IMR-90 (cell line): ENCODE measurements around the gene GMPR. TPM values are rescaled to one million over a fixed set of nuclear protein-coding genes. Genes with fewer than 3 reads are reported as not detected.
A peak's percentile ranks its signal among the peaks of the same experiment; 100 is the strongest.
"Not testable (repeated sequence)": the region's sequence is repeated elsewhere in the genome, so short reads cannot be mapped to it uniquely, and the experiment has no call there.

Experiments
- ATAC-seq: fragments of 200-7000 bp; cut with Tn5 transposase; 2 replicates; pipeline ENCODE4 v1.9.1; 2020; ENCODE audit warnings: low read depth, mild to moderate bottlenecking, moderate library complexity
- BruUV-seq: library from RNA; stranded (reverse); fragments of 400-500 nt; replicated peaks from 2 replicates; lab custom pipeline; 2021; lab: Mats Ljungman, UMichigan
- CTCF ChIA-PET: fragments of 300-600 bp; formaldehyde crosslinking; extraction: SDS; loops from one replicate; lab custom pipeline; 2021; ENCODE audit warnings: antibody characterized with exemption; lab: Yijun Ruan, JAX
- POLR2A ChIA-PET: fragments of 300-600 bp; sonication (Branson Sonifier 250); formaldehyde crosslinking; loops from one replicate; lab custom pipeline; 2022; ENCODE audit warnings: antibody characterized with exemption; ENCODE audit not compliant: unreplicated experiment; lab: Charles Lee
- DNase-seq: peaks from one replicate; pipeline ENCODE4 v3.0.0; 2013
- H2AFZ ChIP-seq: replicated peaks from 2 replicates; pipeline ENCODE3; 2013; ENCODE audit warnings: low read length, mild to moderate bottlenecking; ENCODE audit not compliant: poor library complexity
- H2AK5ac ChIP-seq: 2 replicates; pipeline ENCODE4 v1.6.1; 2013; ENCODE audit warnings: low read depth, low read length, inconsistent platforms
- H2AK9ac ChIP-seq: replicated peaks from 2 replicates; pipeline ENCODE3; 2013; ENCODE audit warnings: mild to moderate bottlenecking, low read depth, low read length, moderate library complexity; ENCODE audit not compliant: poor library complexity
- H2BK120ac ChIP-seq: 2 replicates; pipeline ENCODE4 v1.6.1; 2013; ENCODE audit warnings: low read depth, low read length, inconsistent platforms
- H2BK15ac ChIP-seq: 3 replicates; pipeline ENCODE4 v1.6.1; 2013; ENCODE audit warnings: low read depth, low read length, inconsistent platforms
- H2BK20ac ChIP-seq: 2 replicates; pipeline ENCODE4 v1.6.1; 2013; ENCODE audit warnings: low read depth, mild to moderate bottlenecking, inconsistent platforms, low read length, moderate library complexity
- H2BK5ac ChIP-seq: 2 replicates; pipeline ENCODE4 v1.6.1; 2013; ENCODE audit warnings: mild to moderate bottlenecking, low read depth, low read length, inconsistent platforms; ENCODE audit not compliant: poor library complexity, severe bottlenecking
- H3K14ac ChIP-seq: replicated peaks from 2 replicates; pipeline ENCODE4 v1.6.1; 2013; ENCODE audit warnings: low read depth, low read length, inconsistent platforms
- H3K18ac ChIP-seq: 2 replicates; pipeline ENCODE4 v1.6.1; 2013; ENCODE audit warnings: low read depth, low read length, control low read depth
- H3K23ac ChIP-seq: 2 replicates; pipeline ENCODE4 v1.6.1; 2013; ENCODE audit warnings: low read depth, low read length, inconsistent platforms
- H3K27ac ChIP-seq: 2 replicates; pipeline ENCODE4 v1.5.1; 2013; ENCODE audit warnings: mild to moderate bottlenecking, control low read depth, low read length; ENCODE audit not compliant: insufficient read depth
- H3K27me3 ChIP-seq: 2 replicates; pipeline ENCODE4 v1.6.1; 2013; ENCODE audit warnings: low read length; ENCODE audit not compliant: control insufficient read depth, insufficient read depth
- H3K36me3 ChIP-seq: 2 replicates; pipeline ENCODE4 v1.6.1; 2013; ENCODE audit warnings: low read length, mixed read lengths; ENCODE audit not compliant: control insufficient read depth, insufficient read depth
- H3K4ac ChIP-seq: 2 replicates; pipeline ENCODE4 v1.6.1; 2013; ENCODE audit warnings: low read depth, low read length, inconsistent platforms
- H3K4me1 ChIP-seq: 2 replicates; pipeline ENCODE4 v1.6.1; 2013; ENCODE audit warnings: low read length, mixed read lengths; ENCODE audit not compliant: control insufficient read depth, insufficient read depth
- H3K4me2 ChIP-seq: 2 replicates; pipeline ENCODE4 v1.6.1; 2013; ENCODE audit warnings: low read depth, mild to moderate bottlenecking, control low read depth, low read length, moderate library complexity
- H3K4me3 ChIP-seq: 2 replicates; pipeline ENCODE4 v1.5.1; 2013; ENCODE audit warnings: low read depth, mild to moderate bottlenecking, control low read depth, low read length, moderate library complexity; ENCODE audit not compliant: insufficient read depth
- H3K56ac ChIP-seq: 2 replicates; pipeline ENCODE4 v1.6.1; 2013; ENCODE audit warnings: low read length, inconsistent platforms; ENCODE audit not compliant: insufficient read depth; ENCODE audit errors: extremely low read depth
- H3K79me1 ChIP-seq, 2 experiments: 2 replicates each; pipeline ENCODE4 v1.6.1; 2013; ENCODE audit warnings: low read length in 2 of 2, inconsistent platforms in 1 of 2, low read depth in 1 of 2
- H3K9ac ChIP-seq: 2 replicates; pipeline ENCODE4 v1.6.1; 2013; ENCODE audit warnings: low read depth, low read length, control low read depth
- H3K9me1 ChIP-seq: 2 replicates; pipeline ENCODE4 v1.6.1; 2013; ENCODE audit warnings: low read length, inconsistent platforms; ENCODE audit not compliant: insufficient read depth
- H3K9me3 ChIP-seq: 2 replicates; pipeline ENCODE4 v1.6.1; 2013; ENCODE audit warnings: low read length; ENCODE audit not compliant: control insufficient read depth, insufficient read depth
- H4K20me1 ChIP-seq: 2 replicates; pipeline ENCODE4 v1.6.1; 2013; ENCODE audit warnings: low read length, inconsistent platforms; ENCODE audit not compliant: insufficient read depth
- H4K5ac ChIP-seq: 2 replicates; pipeline ENCODE4 v1.6.1; 2013; ENCODE audit warnings: mild to moderate bottlenecking, low read depth, low read length, control low read depth
- H4K8ac ChIP-seq, 2 experiments: 2 replicates each; pipeline ENCODE4 v1.6.1; 2013; ENCODE audit warnings: low read depth in 2 of 2, low read length in 2 of 2, control low read depth in 1 of 2, inconsistent platforms in 1 of 2
- H4K91ac ChIP-seq: 2 replicates; pipeline ENCODE4 v1.6.1; 2013; ENCODE audit warnings: low read depth, low read length, inconsistent platforms; ENCODE audit not compliant: insufficient read depth
- BHLHE40 ChIP-seq: fragments of 150-350 bp; IDR thresholded peaks from 2 replicates; pipeline ENCODE4 v1.6.1; 2016; ENCODE audit warnings: mild to moderate bottlenecking, low read depth, low read length
- CTCF ChIP-seq: conservative IDR thresholded peaks from 2 replicates; pipeline ENCODE4 v1.5.1; 2012; ENCODE audit warnings: mild to moderate bottlenecking, low read depth, low read length, improper control_type of control experiment
- FOS ChIP-seq: fragments of 150-350 bp; IDR thresholded peaks from 2 replicates; pipeline ENCODE4 v1.6.1; 2016; ENCODE audit warnings: low read depth, low read length
- MXI1 ChIP-seq: IDR thresholded peaks from 2 replicates; pipeline ENCODE4 v1.6.1; 2012; ENCODE audit warnings: low read depth, mild to moderate bottlenecking, low read length, moderate library complexity, borderline replicate concordance
- WGBS, 2 experiments: methylation state at CpG; one replicate each; pipeline versions ENCODE4 v1.1.5 to v1.1.7; 2013; ENCODE audit warnings: missing lambda C conversion rate in 2 of 2; ENCODE audit not compliant: insufficient read length in 1 of 2; ENCODE audit errors: extremely low coverage in 2 of 2; 5-methylcytosine and 5-hydroxymethylcytosine counted together
- dilution Hi-C: fragments of 300-500 bp; cut with HindIII; formaldehyde crosslinking; loops from one replicate; pipeline ENCODE4 v1.14.3; 2018; ENCODE audit warnings: low sequenced_read_pairs; ENCODE audit not compliant: unreplicated experiment
- in situ Hi-C: fragments of 300-500 bp; cut with MboI; formaldehyde crosslinking; loops from 3 replicates; pipeline ENCODE4 v1.14.3; 2019; ENCODE audit warnings: low sequenced_read_pairs, inconsistent platforms, mixed read lengths
- intact Hi-C: fragments of 100-400 bp; cut with micrococcal nuclease; formaldehyde crosslinking; loops from 2 replicates; pipeline ENCODE4 v1.10.0; 2022
- polyA plus RNA-seq, 3 experiments: library from polyadenylated mRNA; depleted of rRNA; stranded (reverse); fragments of >200 nt; gene quantifications; 2 replicates each; pipeline ENCODE4 v1.2.3, GENCODE V29; 2012; ENCODE audit warnings: low replicate concordance in 1 of 3
- total RNA-seq: library from RNA; depleted of rRNA; stranded (reverse); fragments of >200 nt; gene quantifications from 2 replicates; pipeline ENCODE4 v1.2.3, GENCODE V29; 2012
- TF ChIP-seq, protein P1 (sequence below): fragments of 150-350 bp; IDR thresholded peaks from 2 replicates; pipeline ENCODE4 v1.6.1; 2016; ENCODE audit warnings: low read depth, mild to moderate bottlenecking, low read length, moderate library complexity, borderline replicate concordance

GMPR gene
- total and polyA plus RNA-seq, 2 of the 4 experiments (the other 2 are of a cell fraction), result 6.3 to 8.6 TPM

GRCh38 chr6:16258709-16259075 is 20.3 kb downstream of the GMPR start:
- Histone ChIP-seq H4K8ac (no peak overlapping the region), H2AK9ac (no peak overlapping the region), H3K27me3 (no peaks in the 10 kb centered on the region; the same call in 1 of the 2 replicates), H3K23ac (no peak overlapping the region), H3K9ac (no peak overlapping the region), H2BK20ac (no peak overlapping the region), H2AK5ac (no peak overlapping the region), H4K91ac (no peak overlapping the region), H3K4ac (no peak overlapping the region), H3K4me3 (no peak overlapping the region), H2BK120ac (no peak overlapping the region), H4K20me1 (no peaks in the 10 kb centered on the region), H2AFZ (no peak overlapping the region), H3K9me1 (no peaks in the 10 kb centered on the region), H3K36me3 (no peaks in the 10 kb centered on the region), H3K18ac (no peak overlapping the region), H3K4me1 (no peaks in the 10 kb centered on the region; the same call in 1 of the 2 replicates), H4K5ac (no peak overlapping the region), H2BK5ac (no peak overlapping the region), H3K14ac (no peak overlapping the region), H3K9me3 (no peaks in the 10 kb centered on the region), H3K56ac (no peak overlapping the region), H3K4me2 (no peak overlapping the region), H3K27ac (no peak overlapping the region), H2BK15ac (no peak overlapping the region), H3K79me1 (no peaks in the 10 kb centered on the region)
- in situ Hi-C loops, result no loop called here
- no peak for DNase-seq
- TF ChIP-seq FOS (no peak), BHLHE40 (no peak), CTCF (no peak), MXI1 (no peak)
- TF ChIP-seq, protein P1, sequence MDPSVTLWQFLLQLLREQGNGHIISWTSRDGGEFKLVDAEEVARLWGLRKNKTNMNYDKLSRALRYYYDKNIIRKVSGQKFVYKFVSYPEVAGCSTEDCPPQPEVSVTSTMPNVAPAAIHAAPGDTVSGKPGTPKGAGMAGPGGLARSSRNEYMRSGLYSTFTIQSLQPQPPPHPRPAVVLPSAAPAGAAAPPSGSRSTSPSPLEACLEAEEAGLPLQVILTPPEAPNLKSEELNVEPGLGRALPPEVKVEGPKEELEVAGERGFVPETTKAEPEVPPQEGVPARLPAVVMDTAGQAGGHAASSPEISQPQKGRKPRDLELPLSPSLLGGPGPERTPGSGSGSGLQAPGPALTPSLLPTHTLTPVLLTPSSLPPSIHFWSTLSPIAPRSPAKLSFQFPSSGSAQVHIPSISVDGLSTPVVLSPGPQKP, result no peak
- POLR2A ChIA-PET, result interaction anchor here (0.5 kb wide), 1 partner anchor 495 kb away, joined by 3 read pairs; no protein-coding TSS in a partner anchor
- dilution Hi-C loops, result no loop called here
- intact Hi-C loops, result no loop called here
- WGBS, 2 experiments, result 43% methylated on average over 3 of the region's 6 CpGs; no CpG with 5 or more reads in 1 of the 2 experiments
- CTCF ChIA-PET, result no interaction called here
- no TSS peak for BruUV-seq
- ATAC-seq, result 0 out of 2 replicates have a peak, but pooled peaks have one; percentile 32

DNA sequence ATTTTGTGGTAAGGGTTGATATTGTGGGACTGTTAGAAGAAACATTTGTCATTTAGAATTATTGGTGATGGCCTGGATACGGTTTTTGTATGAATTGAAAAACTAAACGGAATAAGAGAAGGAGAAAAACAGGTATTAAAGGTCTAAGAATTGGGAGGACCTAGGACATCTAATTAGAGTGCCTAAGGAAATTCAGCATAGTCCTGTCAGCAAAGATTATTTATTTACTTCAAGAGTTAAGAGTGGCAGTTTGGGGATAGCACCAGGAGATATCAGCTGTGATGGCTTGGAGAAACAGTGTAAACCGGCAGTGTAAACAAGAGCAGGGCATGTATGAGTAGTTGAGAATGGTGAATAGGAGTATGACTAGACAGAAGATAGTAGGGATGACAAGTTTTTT is 21.2 kb downstream of the GMPR start:
- H3K14ac ChIP-seq, H4K5ac ChIP-seq, H2AK5ac ChIP-seq, in situ Hi-C loops, H2BK120ac ChIP-seq, POLR2A ChIA-PET, H3K56ac ChIP-seq, H4K8ac ChIP-seq, H3K9me3 ChIP-seq, H3K4ac ChIP-seq, H3K36me3 ChIP-seq, H3K4me3 ChIP-seq, H4K91ac ChIP-seq, DNase-seq, ATAC-seq, intact Hi-C loops, BruUV-seq, H2BK20ac ChIP-seq, H3K4me1 ChIP-seq, H3K27me3 ChIP-seq, H2BK15ac ChIP-seq, H3K9ac ChIP-seq, H2BK5ac ChIP-seq, H3K79me1 ChIP-seq, H2AFZ ChIP-seq, H3K18ac ChIP-seq, H4K20me1 ChIP-seq, dilution Hi-C loops, H3K9me1 ChIP-seq, H3K4me2 ChIP-seq, H2AK9ac ChIP-seq, CTCF ChIA-PET, H3K27ac ChIP-seq, H3K23ac ChIP-seq: not testable (repeated sequence)
- no CpG with 5 or more reads among the region's 3 CpGs for WGBS, 2 experiments
